Hepatic stellate cell (primary cell): ENCODE data around the gene SEZ6L.

Source experiments
- DNase-seq: peaks from one replicate; pipeline ENCODE4 v3.0.0; 2011; ENCODE audit warnings: low spot score

Gene SEZ6L

GRCh38 chr22:26182723-26183122 is 13.5 kb downstream of the SEZ6L start:
- DNase-seq, result no peak

- no peak for DNase-seq
Observed at GRCh38 chr22:26185190-26185589, 15.9 kb downstream of the SEZ6L start.

- no peak for DNase-seq
Observed at GRCh38 chr22:26188341-26188740, 19.1 kb downstream of the SEZ6L start.

GRCh38 chr22:26194313-26194712 is 25.1 kb downstream of the SEZ6L start:
- no peak for DNase-seq

GRCh38 chr22:26194877-26195276 is 25.6 kb downstream of the SEZ6L start:
- no peak for DNase-seq

GRCh38 chr22:26196657-26197056 is 27.4 kb downstream of the SEZ6L start:
- no peak for DNase-seq

- DNase-seq, result no peak
Observed at GRCh38 chr22:26197425-26197824, 28.2 kb downstream of the SEZ6L start.

GRCh38 chr22:26199665-26200064 is 30.4 kb downstream of the SEZ6L start:
- DNase-seq, result no peak

GRCh38 chr22:26202280-26202924 is 33.1 kb downstream of the SEZ6L start:
- DNase-seq, result no peak

GRCh38 chr22:26205494-26205893 is 36.2 kb downstream of the SEZ6L start:
- no peak for DNase-seq

GRCh38 chr22:26210334-26210733 is 41.1 kb downstream of the SEZ6L start:
- no peak for DNase-seq

- DNase-seq, result no peak
Observed at GRCh38 chr22:26213826-26214225, 44.6 kb downstream of the SEZ6L start.

- no peak for DNase-seq
Observed at GRCh38 chr22:26214466-26214865, 45.2 kb downstream of the SEZ6L start.

- no peak for DNase-seq
Observed at GRCh38 chr22:26215736-26216135, 46.5 kb downstream of the SEZ6L start.

- DNase-seq, result no peak
Observed at GRCh38 chr22:26225207-26225606, 55.9 kb downstream of the SEZ6L start.

GRCh38 chr22:26226538-26227297 is 57.5 kb downstream of the SEZ6L start:
- DNase-seq, result no peak

- DNase-seq, result no peak
Observed at GRCh38 chr22:26229910-26230309, 60.6 kb downstream of the SEZ6L start.

- DNase-seq, result no peak
Observed at GRCh38 chr22:26234296-26234695, 65.0 kb downstream of the SEZ6L start.

GRCh38 chr22:26235792-26236487 is 66.7 kb downstream of the SEZ6L start:
- DNase-seq, result no peak

- DNase-seq, result no peak
Observed at GRCh38 chr22:26236991-26237390, 67.7 kb downstream of the SEZ6L start.

GRCh38 chr22:26238596-26238995 is 69.3 kb downstream of the SEZ6L start:
- no peak for DNase-seq

GRCh38 chr22:26239581-26239980 is 70.3 kb downstream of the SEZ6L start:
- no peak for DNase-seq

GRCh38 chr22:26241361-26241760 is 72.1 kb downstream of the SEZ6L start:
- DNase-seq, result no peak
